B cell (primary cell): ENCODE results near the gene CUBN. TPM values are rescaled to one million over a fixed set of nuclear protein-coding genes. Genes with fewer than 3 reads are reported as not detected.

ENCODE experiments used
- ATAC-seq: fragments of 200-7000 bp; cut with Tn5 transposase; one replicate; pipeline ENCODE4 v1.10.0; 2021; ENCODE audit warnings: low read depth, mild to moderate bottlenecking, moderate number of reproducible peaks, moderate library complexity
- CTCF ChIA-PET: fragments of 350-600 bp; sonication (Branson Sonifier 250); formaldehyde crosslinking; loops from one replicate; lab custom pipeline; 2021; ENCODE audit warnings: antibody characterized with exemption, inconsistent platforms; lab: Charles Lee
- POLR2A ChIA-PET: fragments of 350-600 bp; sonication (Branson Sonifier 250); formaldehyde crosslinking; loops from one replicate; lab custom pipeline; 2021; ENCODE audit warnings: antibody characterized with exemption; lab: Charles Lee
- DNase-seq: peaks from one replicate; pipeline ENCODE4 v3.0.0; 2013
- H2AFZ ChIP-seq: 2 replicates; pipeline ENCODE4 v1.6.1; 2012; ENCODE audit warnings: mild to moderate bottlenecking, low read depth, low read length; ENCODE audit not compliant: insufficient read depth, poor library complexity, severe bottlenecking
- H3K27ac ChIP-seq, 2 donors: 1 replicate in 1 of 2; 2 replicates in 1 of 2; pipeline ENCODE4 v1.5.1; 2012 to 2013; ENCODE audit warnings: low read length in 2 of 2, mild to moderate bottlenecking in 2 of 2, moderate library complexity in 1 of 2
- H3K27me3 ChIP-seq, 4 experiments: fragments of 200-600 bp in 1 of 4; sonication (generic) in 1 of 4; replicated peaks in 1 of 4; 1 replicate in 2 of 4; 2 replicates in 2 of 4; pipeline versions ENCODE4 v1.6.1 to v1.7.0; 2013 to 2016; ENCODE audit warnings: low read length in 3 of 4, mild to moderate bottlenecking in 2 of 4, mixed read lengths in 1 of 4, moderate library complexity in 1 of 4; ENCODE audit not compliant: insufficient read depth in 4 of 4, control insufficient read depth in 3 of 4; ENCODE audit errors: control extremely low read depth in 1 of 4
- H3K36me3 ChIP-seq, 2 experiments: replicated peaks in 1 of 2; 1 replicate in 1 of 2; 2 replicates in 1 of 2; pipeline versions ENCODE4 v1.6.1 to v1.7.1; 2013; ENCODE audit warnings: low read length in 1 of 2; ENCODE audit not compliant: insufficient read depth in 2 of 2, control insufficient read depth in 1 of 2; ENCODE audit errors: control extremely low read depth in 1 of 2, extremely low read depth in 1 of 2
- H3K4me1 ChIP-seq, 2 donors: fragments of 200-600 bp in 1 of 2; sonication (generic) in 1 of 2; 1 replicate in 1 of 2; 2 replicates in 1 of 2; pipeline versions ENCODE4 v1.5.1 to v1.6.1; 2013 to 2017; ENCODE audit warnings: low read length in 2 of 2; ENCODE audit not compliant: control insufficient read depth in 2 of 2, insufficient read depth in 2 of 2
- H3K4me2 ChIP-seq: replicated peaks from 2 replicates; pipeline ENCODE3; 2012; ENCODE audit warnings: mild to moderate bottlenecking, low read depth, low read length; ENCODE audit not compliant: poor library complexity, severe bottlenecking
- H3K4me3 ChIP-seq, 5 experiments: fragments of 200-600 bp in 1 of 5; sonication (generic) in 1 of 5; 1 replicate in 3 of 5; 2 replicates in 2 of 5; pipeline versions ENCODE4 v1.5.1 to v1.7.0; 2011 to 2016; ENCODE audit warnings: low read length in 4 of 5, mild to moderate bottlenecking in 4 of 5, low read depth in 2 of 5, control low read depth in 1 of 5, moderate library complexity in 1 of 5; ENCODE audit not compliant: insufficient read depth in 1 of 5; ENCODE audit errors: control extremely low read depth in 1 of 5, extremely low read depth in 1 of 5
- H3K79me2 ChIP-seq: fragments of 200-600 bp; sonication (generic); one replicate; pipeline ENCODE4 v1.6.0; 2016; ENCODE audit warnings: low read length; ENCODE audit not compliant: control insufficient read depth, insufficient read depth
- H3K9ac ChIP-seq: fragments of 200-600 bp; sonication (generic); 2 replicates; pipeline ENCODE4 v1.6.1; 2017; ENCODE audit warnings: mild to moderate bottlenecking, low read length, moderate library complexity
- H3K9me3 ChIP-seq, 3 donors: one replicate each; pipeline versions ENCODE4 v1.6.1 to v1.7.1; 2013; ENCODE audit warnings: low read length in 2 of 3; ENCODE audit not compliant: control insufficient read depth in 2 of 3, insufficient read depth in 1 of 3; ENCODE audit errors: control extremely low read depth in 1 of 3
- H4K20me1 ChIP-seq: 2 replicates; pipeline ENCODE4 v1.6.0; 2012; ENCODE audit warnings: mild to moderate bottlenecking, low read length; ENCODE audit not compliant: insufficient read depth, control insufficient read depth, poor library complexity, severe bottlenecking
- H3K27ac Mint-ChIP-seq: one replicate; pipeline ENCODE4 v1.8.0; 2021; ENCODE audit warnings: mixed read lengths
- H3K27me3 Mint-ChIP-seq: one replicate; pipeline ENCODE4 v1.8.0; 2021; ENCODE audit warnings: mixed read lengths
- H3K4me1 Mint-ChIP-seq: one replicate; pipeline ENCODE4 v1.8.0; 2021; ENCODE audit warnings: mixed read lengths
- H3K4me3 Mint-ChIP-seq: one replicate; pipeline ENCODE4 v1.8.0; 2021; ENCODE audit warnings: mixed read lengths
- H3K9me3 Mint-ChIP-seq: one replicate; pipeline ENCODE4 v1.8.0; 2022; ENCODE audit warnings: mixed read lengths; ENCODE audit not compliant: insufficient read depth
- EZH2 ChIP-seq: IDR thresholded peaks from 2 replicates; pipeline ENCODE4 v1.6.1; 2012; ENCODE audit warnings: borderline replicate concordance, low read depth, mild to moderate bottlenecking, moderate library complexity, low read length; ENCODE audit not compliant: insufficient read depth, poor library complexity, severe bottlenecking
- whole genome bisulfite sequencing: methylation state at CpG from one replicate; pipeline ENCODE4 v1.1.5; 2013; ENCODE audit warnings: missing lambda C conversion rate; ENCODE audit not compliant: insufficient coverage; 5-methylcytosine and 5-hydroxymethylcytosine counted together
- intact Hi-C: fragments of 100-400 bp; cut with micrococcal nuclease; formaldehyde crosslinking; loops from one replicate; pipeline ENCODE4 v1.10.0; 2022
- polyA plus RNA-seq: library from polyadenylated mRNA; depleted of rRNA; stranded (reverse); fragments of >200 nt; gene quantifications from 2 replicates; pipeline ENCODE4 v1.2.3, GENCODE V29; 2012
- total RNA-seq, 2 donors: library from RNA; stranded (reverse); fragments of 120-200 nt in 1 of 2; gene quantifications; 1 replicate in 1 of 2; 2 replicates in 1 of 2; pipeline versions ENCODE4 v1.2.3 to v1.2.4, GENCODE V29; 2013 to 2022
- TF ChIP-seq, protein P1 (sequence below): fragments of 200-600 bp; IDR thresholded peaks from one replicate; pipeline ENCODE4 v1.8.0; 2022; ENCODE audit warnings: antibody characterized with exemption, mild to moderate bottlenecking

CUBN gene
- total and polyA plus RNA-seq, 2 donors (not counting 1 experiment from before 2014, with no cell fraction given), result 4.2 to 5.7 TPM

GRCh38 chr10:16909961-16910792 is 219.4 kb downstream of the CUBN start:
- Histone ChIP-seq H3K9ac (no peak overlapping the region), H2AFZ (no peak overlapping the region), H3K4me3 (no peak overlapping the region), H3K4me2 (peak overlapping the region; percentile 19), H4K20me1 (no peaks in the 10 kb centered on the region), H3K79me2 (no peaks in the 10 kb centered on the region), H3K4me1 (peaks cover 6 to 10% of the 10 kb centered on the region in 2 donors), H3K9me3 (no peaks in the 10 kb centered on the region), H3K36me3 (no peaks in the 10 kb centered on the region), H3K27ac (no peak overlapping the region), H3K27me3 (no peaks in the 10 kb centered on the region)
- POLR2A ChIA-PET, result no interaction called here
- no peak for TF ChIP-seq EZH2
- TF ChIP-seq, protein P1, sequence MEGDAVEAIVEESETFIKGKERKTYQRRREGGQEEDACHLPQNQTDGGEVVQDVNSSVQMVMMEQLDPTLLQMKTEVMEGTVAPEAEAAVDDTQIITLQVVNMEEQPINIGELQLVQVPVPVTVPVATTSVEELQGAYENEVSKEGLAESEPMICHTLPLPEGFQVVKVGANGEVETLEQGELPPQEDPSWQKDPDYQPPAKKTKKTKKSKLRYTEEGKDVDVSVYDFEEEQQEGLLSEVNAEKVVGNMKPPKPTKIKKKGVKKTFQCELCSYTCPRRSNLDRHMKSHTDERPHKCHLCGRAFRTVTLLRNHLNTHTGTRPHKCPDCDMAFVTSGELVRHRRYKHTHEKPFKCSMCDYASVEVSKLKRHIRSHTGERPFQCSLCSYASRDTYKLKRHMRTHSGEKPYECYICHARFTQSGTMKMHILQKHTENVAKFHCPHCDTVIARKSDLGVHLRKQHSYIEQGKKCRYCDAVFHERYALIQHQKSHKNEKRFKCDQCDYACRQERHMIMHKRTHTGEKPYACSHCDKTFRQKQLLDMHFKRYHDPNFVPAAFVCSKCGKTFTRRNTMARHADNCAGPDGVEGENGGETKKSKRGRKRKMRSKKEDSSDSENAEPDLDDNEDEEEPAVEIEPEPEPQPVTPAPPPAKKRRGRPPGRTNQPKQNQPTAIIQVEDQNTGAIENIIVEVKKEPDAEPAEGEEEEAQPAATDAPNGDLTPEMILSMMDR, result no peak
- CTCF ChIA-PET, result interaction anchor here (0.6 kb wide), 1 partner anchor 1772 kb away, joined by 6 read pairs; no protein-coding TSS in a partner anchor
- Mint-ChIP-seq H3K4me3 (no peak overlapping the region), H3K4me1 (peaks cover 13% of the 10 kb centered on the region), H3K27me3 (no peaks in the 10 kb centered on the region), H3K9me3 (no peaks in the 10 kb centered on the region), H3K27ac (no peak overlapping the region)
- no peak for ATAC-seq
- intact Hi-C loops, result no loop called here
- DNase-seq, result no peak
- no CpG with 5 or more reads among the region's 4 CpGs for WGBS

DNA sequence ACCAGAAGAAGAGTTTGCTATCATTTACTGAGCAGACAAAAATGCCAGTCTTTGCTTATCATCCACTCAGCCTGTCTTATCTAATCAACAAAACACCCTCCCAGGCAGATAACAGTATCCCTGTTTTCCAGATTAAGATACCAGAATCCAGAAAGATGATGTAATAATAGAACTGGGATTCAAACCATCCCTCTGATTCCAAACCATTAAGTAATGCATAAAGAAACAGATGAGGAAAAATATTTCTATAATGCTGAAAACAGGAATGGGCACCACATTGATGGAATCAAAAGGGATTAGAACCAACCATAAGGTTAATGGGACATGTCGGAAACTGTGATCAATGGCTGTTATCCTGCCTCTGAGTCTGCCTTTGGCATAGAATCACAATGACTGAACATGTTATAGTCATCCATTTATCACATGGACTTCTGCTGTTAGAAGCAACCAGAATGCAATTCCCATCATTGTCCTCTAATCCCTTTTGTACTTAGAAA is 220.3 kb downstream of the CUBN start:
- 100% methylated on average over 1 of the region's 1 CpG for WGBS
- H3K4me2 ChIP-seq, result no peak overlapping the region
- no peaks in the 10 kb centered on the region for H3K9me3 ChIP-seq
- H3K4me1 ChIP-seq, result peaks cover 6 to 10% of the 10 kb centered on the region in 2 donors
- ATAC-seq (no peak), DNase-seq (no peak)
- H4K20me1 ChIP-seq, result no peaks in the 10 kb centered on the region
- no peaks in the 10 kb centered on the region for H3K9me3 Mint-ChIP-seq
- no peak overlapping the region for H3K4me3 Mint-ChIP-seq
- TF ChIP-seq EZH2, result no peak
- TF ChIP-seq, protein P1, result no peak
- intact Hi-C loops, result no loop called here
- ChIA-PET CTCF (interaction anchor here (0.6 kb wide), 1 partner anchor 1773 kb away, joined by 6 read pairs; no protein-coding TSS in a partner anchor), POLR2A (no interaction called here)
- no peak overlapping the region for H3K9ac ChIP-seq
- H2AFZ ChIP-seq, result no peak overlapping the region
- H3K36me3 ChIP-seq, result no peaks in the 10 kb centered on the region
- no peaks in the 10 kb centered on the region for H3K79me2 ChIP-seq
- H3K27me3 ChIP-seq, result no peaks in the 10 kb centered on the region
- H3K4me1 Mint-ChIP-seq, result peaks cover 13% of the 10 kb centered on the region
- H3K27ac Mint-ChIP-seq, result no peak overlapping the region
- no peak overlapping the region for H3K27ac ChIP-seq
- no peaks in the 10 kb centered on the region for H3K27me3 Mint-ChIP-seq
- H3K4me3 ChIP-seq, result no peak overlapping the region
